T-helper 22 cell (primary cell): ENCODE results near the gene C13orf42.
A peak's percentile ranks its signal among the peaks of the same experiment; 100 is the strongest.
"Not testable (repeated sequence)": the region's sequence is repeated elsewhere in the genome, so short reads cannot be mapped to it uniquely, and the experiment has no call there.

Experiments used
- DNase-seq: peaks from one replicate; pipeline ENCODE4 v3.0.0-alpha.2; 2020; ENCODE audit warnings: low read depth

The C13orf42 gene

DNA sequence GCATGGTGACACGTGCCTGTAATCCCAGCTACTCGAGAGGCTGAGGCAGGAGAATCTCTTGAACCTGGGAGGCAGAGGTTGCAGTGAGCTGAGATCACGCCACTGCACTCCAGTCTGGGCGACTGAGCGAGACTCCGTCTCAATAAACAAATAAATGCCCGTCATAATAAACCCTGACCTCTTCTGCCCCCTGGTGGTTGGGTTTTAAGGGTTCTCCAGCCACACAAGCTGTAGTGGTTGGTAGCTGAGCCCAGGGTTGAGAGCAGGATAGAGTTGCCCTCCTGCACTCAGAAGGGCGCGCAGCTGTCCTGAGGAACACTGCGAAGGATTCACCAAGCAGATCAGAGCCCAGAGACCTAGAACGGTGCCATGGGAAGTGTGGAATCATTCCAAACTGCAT, 9.8 kb upstream of the C13orf42 start:
- DNase-seq = not testable (repeated sequence)

DNA sequence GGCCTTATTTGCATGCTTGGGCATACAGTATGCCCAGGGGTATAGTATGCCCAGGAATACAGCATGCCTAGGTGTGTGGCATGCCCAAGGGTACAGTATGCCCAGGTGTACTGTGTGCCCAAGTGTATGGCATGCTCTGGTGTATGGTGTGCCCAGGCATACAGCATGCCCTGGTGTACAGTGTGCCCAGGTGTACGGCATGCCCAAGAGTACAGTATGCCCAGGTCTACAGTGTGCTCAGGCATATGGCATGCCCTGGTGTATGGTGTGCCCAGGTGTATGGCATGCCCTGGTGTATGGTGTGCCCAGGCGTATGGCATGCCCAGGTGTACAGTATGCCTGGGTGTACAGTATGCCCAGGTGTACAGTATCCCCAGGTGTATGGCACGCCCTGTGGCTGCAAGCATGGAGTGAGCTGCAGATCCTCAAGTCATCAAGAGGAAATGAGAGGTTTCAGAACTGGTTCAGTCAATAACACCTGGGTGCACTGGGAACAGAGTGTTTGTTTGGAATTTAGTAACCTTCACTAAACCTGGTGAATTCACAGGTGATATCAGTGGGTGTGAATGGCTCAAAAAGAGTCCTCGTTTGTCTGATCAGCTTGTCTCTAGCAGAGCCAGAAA, 7.8 kb upstream of the C13orf42 start:
- no peak for DNase-seq

DNA sequence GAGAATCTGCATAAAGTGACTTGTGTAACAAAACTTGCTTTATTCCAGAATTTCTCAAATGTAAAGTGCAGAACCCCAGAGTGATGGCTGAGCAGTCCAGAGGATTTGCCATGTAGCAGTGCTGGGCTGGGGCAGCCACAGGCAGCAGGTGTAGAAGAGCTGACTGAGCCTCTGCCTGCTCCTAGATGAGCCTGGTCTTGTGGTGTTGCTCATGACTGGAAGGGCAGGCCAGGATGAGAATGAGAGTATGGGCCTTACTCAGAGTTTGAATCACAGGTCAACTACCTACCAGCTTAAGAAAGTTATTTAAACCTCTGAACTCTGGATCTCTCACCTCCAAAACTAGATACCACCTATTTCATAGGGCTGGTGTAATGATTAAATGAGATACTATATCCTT, 2.9 kb upstream of the C13orf42 start:
- no peak for DNase-seq

DNA sequence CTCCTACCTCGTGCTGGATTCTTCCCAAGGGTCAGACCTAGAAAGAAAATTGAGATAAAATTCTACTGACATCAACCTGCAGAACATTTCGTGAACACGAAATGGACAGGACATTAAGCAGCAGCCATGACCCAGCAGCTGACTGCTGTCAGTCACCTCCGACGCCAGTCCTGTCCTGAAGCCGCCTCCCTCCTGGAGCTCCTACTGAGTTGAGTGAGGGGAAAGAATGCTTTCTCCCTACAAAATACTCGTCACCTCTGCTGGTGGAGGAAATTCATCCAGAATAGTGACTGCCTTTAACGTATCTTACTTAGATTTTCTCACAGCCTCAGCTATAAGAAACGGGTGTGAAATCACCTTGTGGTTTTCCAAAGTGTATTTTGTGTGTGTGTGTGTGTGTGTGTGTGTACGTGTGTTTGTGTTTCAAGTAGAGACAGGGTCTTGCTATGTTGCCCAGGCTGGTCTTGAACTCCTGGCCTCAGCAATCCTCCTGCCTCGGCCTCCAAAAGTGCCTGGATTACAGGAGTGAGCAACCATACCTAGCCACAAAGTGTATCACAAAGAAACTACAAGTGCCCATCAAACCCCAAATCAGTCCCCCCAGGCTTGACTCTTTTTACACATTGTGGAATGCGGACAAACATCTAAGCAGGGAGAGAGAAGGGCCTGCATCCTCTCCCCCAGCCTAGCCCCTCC, 2.3 kb upstream of the C13orf42 start:
- DNase-seq = no peak

DNA sequence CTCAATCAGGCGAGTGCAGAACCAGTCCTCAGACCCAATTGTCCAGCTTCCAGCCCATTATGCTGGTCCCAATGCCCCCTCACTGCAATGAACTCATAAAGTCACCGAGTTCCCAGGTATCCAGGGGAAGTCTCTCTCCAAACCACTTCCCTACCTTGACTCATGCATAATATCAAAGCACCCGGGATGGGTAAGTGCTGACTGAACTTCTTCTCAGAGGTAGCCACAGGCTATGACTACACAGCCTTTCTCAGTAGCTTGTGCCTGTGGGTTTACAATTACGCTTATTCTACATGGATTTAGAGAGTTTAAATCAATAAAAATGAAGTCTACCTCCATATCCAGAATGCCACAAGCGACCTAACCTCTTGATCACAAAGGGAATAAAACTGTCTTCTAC, 1.7 kb upstream of the C13orf42 start:
- no peak for DNase-seq

DNA sequence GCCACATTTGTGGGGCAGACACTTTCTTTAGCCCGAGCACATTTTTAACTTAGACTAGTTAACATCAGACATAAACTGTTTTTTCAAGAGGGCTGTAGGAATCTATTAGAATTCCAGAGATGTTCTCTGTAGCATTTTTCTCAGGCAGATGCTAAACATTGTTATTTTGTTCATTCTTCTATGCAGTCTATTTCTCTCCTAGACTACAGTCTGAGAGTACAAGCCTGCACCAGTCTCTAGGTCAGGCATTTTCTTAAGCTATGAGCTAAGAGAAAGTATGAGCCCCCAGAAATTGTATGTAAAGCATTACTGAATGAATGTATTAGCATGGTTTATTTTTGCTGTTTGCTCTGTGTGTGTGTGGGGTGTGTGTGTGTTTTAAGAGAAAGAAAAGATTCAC, 923 bp upstream of the C13orf42 start:
- DNase-seq = no peak

DNA sequence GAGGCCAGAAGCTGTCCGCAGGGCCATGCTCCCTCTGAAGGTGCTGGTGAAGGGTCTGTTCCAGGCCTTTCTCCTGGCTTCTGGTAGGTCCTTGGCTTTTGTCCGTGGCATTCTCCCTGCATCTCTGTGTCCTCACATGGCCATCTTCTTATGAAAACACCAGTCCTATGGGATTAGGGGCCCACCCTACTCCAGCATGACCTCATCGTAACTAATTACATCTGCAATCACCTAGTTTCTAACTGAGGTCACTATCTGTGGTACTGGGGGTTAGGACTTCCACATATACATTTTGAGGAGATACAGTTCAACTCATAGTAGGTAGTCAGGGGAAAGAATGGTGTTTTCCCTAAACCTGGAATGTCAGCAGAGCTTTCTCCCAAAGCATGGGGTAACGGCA, 3.1 kb downstream of the C13orf42 start:
- DNase-seq = no peak

DNA sequence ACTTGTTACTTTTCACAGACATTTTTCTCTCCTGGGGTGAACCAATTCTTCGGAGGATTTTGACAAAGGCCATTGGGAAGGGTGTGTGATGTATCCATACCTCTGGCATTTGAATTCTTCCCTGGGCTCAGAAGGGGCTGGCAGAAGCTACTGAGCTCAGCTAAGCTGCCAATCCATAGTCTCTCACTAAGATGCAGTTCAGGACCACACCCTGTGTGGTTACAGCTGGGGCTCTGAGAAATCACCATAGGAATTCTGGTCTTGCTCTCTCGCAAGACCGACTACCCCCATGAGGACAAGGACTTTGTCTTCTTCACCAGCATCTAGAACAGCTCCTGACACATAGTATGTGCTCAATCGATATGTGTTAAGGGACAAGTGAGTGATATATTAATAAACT, 6.0 kb downstream of the C13orf42 start:
- no peak for DNase-seq

DNA sequence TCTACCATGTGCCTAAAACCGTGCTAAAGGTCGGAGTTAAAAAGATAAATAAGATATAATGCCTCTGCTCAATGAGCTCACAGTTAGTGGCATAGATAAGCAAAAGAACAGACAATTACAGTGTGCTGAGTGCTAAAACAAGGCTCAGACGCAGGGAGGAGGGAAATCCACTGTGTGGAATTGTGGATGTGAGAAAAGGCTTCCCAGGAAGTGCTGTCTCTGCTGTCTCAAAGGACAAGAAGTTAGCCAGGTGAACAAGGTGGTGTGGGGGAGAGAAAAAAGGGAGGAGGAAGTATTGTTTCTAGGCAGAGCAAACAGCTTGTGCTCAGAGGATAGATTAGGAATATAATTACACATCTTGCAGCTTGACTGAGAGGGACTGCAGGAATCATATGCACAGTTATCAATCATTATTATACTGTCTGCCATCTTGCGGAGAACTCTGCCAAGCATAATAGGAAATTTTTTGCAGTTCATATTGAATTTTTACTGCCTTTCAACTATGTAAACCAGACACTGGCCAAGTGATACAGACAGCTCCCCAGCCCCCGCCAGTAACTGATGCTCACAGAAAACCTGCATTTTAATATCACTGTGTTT, 9.3 kb downstream of the C13orf42 start:
- DNase-seq = no peak

DNA sequence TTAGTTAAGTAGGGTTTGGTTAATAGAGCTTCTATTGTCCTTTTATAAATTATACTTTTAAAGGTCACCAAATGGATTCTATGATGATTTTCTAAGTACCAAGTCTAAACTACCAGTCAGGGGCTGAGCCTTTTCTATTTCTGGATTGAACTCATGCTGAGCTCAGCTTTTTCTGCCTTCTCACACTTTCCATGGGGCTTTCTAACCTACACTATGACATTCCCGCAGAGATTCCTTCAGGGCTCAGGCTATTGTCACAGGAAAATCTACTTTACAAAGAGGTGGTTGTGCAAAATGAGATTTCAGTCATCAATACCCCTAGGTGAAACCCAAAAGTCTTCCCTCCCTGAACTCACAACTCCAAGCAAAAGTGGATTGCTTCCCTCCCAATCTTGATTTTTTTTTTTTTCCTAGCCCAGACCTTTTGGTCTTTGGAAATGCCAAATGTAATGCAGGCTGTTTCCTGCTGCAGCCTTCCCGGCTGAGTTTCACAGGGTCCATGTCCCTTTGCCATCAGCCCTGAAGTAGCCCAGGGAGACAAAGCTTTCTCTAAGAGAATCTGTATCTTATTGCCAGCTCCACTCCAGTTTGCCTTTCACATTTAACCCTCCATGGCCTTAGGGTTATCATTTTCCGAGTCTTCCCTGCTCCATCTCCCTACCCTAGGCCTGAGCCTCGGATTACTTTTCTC, 13.6 kb downstream of the C13orf42 start:
- DNase-seq = no peak

DNA sequence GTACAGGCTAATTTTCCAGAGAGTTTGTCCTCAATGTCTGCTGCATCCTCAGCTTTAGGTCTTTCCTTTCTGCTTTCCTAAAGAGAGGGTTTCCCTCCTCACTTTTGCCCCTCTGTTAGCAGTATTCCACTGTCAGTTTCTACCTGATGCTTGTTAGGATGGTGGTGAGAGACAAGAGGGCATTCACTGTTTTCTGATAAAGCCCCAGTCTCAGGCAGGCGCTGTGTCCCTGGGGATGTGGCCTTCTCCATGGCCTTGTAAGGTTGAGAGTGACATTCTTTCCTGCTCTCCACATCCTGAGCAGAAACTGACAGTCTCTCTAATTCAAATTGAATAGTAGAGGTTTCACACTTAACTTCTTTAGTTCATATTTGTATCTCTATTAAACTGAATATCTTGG, 14.9 kb downstream of the C13orf42 start:
- no peak for DNase-seq

DNA sequence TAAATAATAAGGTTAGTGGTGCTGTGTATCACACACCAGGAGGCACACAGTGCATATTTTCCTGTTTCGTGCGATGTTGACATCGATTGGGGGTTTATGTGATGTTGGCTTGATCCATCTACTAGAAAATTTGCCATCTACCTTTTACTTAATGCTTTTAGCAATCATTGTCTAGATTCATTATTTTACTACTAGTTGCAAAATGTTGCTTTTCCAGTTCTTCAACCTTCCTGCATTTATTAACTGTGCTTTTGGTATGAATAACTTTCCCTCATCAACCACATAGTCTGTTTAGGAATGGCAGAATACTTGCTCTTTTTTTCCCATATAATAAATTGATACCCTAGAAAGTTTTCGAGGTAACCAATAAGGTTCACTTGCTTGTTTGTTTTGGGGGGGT, 17.5 kb downstream of the C13orf42 start:
- no peak for DNase-seq

DNA sequence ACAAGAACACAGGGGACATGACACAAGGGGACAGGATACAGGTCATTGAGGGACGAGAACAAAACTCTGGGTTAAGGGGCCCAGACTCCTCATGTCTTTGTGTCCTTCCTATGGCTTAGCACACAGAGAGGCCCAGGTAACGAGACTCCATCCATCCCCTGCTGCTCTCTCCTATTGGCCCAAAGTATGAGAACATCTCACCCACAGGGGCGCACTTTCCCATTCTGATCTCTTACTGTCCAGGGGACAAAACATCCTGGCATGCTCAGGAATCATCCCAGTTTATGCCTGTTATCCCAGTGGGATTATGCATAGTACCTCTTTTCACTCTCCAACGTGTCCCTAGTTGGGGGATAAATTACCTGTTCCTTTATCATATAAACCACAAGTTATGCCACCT, 19.2 kb downstream of the C13orf42 start:
- no peak for DNase-seq

DNA sequence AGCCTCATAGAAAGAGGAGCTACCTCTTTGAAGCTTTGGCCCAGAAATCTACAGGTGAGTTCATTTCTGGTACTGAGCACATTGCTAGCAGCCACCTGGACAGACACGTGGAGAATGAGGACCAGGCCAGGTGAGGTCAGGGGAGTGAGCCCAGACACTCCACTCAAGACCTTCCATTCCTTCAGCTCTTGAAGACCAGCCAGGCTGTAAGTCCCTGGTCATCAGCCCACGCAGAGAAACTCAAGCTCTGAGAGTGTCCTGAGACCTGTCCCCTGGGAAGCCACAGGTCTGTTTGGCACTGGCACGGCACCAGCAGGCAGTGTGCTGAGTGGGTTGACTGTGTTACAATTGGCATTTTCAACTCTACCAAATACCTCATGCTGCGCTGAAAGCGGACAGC, 27.4 kb downstream of the C13orf42 start:
- DNase-seq = no peak

DNA sequence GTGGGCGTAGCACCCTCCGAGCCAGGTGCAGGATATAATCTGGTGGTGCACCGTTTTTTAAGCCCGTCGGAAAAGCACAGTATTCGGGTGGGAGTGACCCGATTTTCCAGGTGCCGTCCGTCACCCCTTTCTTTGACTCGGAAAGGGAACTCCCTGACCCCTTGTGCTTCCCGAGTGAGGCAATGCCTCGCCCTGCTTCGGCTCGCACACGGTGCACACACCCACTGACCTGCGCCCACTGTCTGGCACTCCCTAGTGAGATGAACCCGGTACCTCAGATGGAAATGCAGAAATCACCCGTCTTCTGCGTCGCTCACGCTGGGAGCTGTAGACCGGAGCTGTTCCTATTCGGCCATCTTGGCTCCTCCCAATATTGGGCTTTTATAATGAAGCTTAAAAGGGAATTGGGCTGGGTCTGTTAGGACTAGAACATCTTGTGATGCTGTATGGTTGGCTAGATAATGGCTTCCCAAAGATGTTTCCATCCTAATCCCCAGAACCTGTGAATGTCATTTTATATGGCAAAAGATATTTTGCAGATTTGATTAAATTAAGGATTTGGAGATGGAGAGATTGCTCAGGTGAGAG, 30.5 kb downstream of the C13orf42 start:
- not testable (repeated sequence) for DNase-seq

DNA sequence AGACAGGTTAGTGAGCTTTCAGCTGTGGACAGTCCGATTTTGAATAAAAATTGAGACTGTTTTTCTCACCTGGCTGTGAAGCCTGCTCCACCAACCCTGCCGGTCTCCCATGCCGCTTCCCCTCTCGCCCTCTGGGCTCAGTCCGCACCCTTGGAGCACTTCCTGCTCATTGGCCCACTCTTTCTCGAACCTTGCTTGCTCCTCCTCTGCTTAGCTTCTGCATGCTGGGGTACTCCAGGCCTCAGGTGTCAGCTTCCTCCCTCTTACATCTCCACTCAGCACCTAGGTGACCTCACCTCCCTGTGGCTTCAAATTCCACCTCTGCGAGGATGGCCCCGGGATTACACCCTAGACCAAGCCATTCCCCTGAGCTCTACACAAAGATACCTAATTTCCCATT, 39.6 kb downstream of the C13orf42 start:
- no peak for DNase-seq

DNA sequence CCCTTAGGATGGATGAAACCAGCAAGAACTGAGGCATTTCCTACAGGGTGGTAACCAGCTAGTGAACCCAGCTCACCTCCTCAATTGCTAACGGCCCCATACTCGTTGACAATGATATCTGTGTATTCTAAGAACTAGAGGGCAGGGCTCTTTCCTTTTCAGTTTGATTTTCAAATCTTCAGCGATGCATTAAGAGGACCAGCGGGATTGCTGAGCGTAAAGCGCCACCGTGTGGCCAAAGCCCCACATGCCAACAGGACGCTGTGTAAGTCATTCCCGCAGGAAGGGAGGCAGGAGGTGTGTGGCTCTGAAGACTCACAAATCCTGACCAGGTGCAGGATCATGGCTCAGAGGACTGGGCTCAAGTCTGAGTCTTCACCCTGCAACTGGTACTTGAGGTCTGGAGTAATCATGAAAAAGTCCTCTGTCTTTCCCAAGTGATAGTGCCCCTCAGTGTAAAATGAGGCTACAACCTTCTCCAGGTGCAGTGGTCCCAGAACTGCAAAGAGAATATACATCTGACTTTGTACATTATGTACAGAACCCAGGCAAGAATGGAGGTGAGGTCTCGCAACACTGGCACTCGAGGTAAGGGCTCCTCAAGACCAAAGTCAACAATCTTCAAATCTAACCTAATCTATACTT, 40.9 kb downstream of the C13orf42 start:
- peak; percentile 28 for DNase-seq

DNA sequence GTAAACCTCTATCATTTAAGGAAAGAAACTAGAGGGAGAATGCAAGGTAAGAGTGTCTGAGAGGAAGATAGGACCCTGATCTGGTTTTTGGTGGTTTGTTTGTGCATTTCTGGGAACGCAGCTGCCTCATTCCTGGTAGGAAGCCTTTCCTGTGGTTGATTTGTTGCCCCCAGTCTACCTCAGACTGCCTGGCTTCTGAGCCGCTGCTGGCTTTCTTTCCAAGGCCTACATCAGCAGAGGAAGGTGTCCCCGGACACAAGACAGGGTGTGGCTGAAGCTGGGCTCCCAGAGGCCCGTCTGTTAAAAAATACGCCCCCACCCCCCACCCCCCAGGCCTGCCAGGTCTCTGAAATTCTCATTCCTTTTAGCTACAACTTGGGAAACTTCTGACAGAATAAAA, 42.6 kb downstream of the C13orf42 start:
- no peak for DNase-seq

DNA sequence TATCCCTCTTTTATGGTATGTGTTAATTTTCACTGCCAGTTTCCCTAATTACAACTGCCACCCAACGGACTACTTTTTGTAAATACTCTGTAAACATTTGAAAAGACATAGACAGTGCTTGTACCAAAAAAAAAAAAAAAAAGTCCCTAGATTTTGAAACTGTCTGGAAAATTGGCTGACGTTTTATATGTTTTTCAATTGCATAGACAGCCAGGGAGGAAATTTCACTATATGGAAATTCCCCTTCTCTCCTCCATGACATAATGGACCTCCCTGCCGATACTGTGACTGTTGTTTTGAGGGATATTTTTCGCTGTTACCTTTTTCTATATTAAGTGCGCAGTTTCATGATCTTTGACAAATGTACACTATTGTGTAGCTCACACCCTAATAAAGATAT, 43.4 kb downstream of the C13orf42 start:
- DNase-seq = no peak

DNA sequence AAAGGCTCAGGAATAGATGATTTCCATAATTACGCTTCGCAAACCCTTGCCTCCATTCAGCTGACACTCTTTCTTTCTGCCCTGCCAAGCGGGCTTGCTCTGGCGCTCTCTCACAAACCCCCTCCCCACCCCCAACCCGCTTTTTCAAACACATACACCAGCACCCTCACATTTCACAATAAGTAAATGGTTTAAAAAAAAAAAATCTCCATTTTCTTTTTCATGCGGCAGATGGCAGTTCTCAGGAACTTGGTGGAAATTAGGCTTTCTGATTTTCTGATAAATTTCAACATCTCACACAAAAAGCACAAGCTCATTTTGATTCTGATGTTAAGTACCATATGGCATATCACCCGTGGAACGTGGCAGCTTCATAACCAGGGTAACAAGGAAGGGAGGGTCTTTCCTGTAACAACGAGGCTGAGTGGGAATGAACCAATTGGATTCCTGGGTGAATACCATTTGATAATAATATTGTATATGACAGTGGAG, 43.8 kb downstream of the C13orf42 start:
- no peak for DNase-seq

DNA sequence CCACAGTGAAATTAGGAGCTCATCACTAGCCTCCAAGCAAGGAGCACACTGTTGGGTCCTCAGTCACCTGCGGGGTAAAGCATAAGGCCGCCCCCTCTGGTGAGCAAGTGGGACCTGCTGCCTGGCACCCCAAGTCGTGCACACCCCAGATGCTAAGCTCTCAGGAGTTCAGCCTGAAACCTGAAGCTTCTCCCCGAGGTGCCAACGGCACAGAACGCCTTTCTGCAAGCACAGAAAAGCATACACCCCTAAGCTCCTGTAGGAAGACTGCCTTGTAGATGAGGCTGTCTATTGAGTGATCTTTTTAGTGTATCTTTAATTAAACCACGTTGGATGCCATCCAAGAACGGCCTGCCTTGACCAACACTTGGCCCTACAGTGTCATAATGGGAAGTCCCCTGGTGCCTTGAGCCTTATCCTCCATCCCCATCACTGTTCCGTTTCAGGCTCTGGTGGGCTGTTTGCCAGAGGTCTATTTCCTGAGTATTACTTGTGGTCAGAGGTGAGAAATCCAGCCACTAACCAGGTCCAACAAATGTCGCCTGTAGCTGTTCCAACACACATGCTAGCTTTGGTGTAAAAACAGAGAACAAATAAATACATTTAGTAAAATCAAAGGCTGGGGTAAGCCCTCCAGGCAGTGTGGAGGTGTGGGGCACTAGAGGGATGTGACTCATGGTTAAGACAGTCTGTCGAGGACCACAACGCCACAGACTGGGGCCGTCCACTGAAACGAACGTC, 44.8 kb downstream of the C13orf42 start:
- no peak for DNase-seq
